CD4-positive, alpha-beta T cell treated with Interleukin-12 subunit alpha and Interleukin-12 subunit beta, for 1 hour (primary cell): ENCODE measurements around the gene ST3GAL5.
"Not testable (repeated sequence)": the region's sequence is repeated elsewhere in the genome, so short reads cannot be mapped to it uniquely, and the experiment has no call there.

ENCODE experiments used
- DNase-seq: peaks from one replicate; pipeline ENCODE4 v3.0.0-alpha.2; 2020

Gene ST3GAL5

DNA sequence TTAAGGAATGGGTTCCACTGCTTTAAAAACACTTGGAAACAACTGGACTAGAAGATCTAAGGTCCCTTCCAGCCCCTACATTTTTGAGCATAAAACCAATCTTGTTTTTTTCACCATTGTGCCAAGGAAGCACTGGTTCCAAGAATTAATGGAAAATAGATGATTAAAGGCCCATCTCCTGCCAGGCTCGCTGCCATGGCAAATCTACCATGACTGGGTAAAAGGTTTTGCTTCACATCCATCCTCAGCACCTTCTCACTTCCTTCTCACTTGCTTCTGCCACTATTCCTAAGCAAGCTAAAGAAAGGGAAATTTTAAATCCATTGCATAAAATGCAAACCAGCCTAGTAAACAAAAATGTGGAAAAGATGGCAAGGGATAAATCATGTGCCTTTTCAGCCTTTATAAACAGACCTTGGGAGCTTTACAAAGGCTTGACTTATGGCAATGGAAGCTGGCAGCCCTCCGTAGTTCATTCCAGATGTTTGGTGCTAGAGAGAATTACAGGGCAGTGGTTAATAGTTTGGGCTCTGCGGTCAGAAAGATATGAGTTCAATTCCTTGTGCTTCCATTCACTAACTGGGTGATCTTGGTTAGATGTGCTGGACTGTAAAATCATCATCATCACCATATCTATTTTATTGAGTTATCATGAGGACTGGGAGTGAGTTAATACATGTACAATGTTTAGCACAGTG, 27.0 kb upstream of the ST3GAL5 start:
- DNase-seq, result no peak

DNA sequence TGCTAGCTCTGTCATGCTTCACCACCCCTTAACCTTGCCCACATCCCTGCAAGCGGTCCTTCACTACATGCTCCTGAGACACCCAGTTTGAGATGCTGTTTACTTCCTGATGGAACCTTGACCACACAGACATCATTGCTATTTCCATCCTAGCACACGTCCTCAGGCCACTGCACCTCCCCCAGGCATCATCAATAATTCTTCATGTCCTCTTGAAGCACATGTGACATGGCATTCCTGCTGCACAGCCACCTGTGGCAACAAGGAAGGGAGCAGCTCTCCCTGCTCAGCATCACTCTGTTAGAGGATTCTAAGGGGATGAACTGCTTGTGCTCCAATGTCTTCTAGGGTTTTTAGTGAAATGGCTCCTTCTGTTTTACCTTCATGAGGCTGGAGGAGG, 26.1 kb upstream of the ST3GAL5 start:
- no peak for DNase-seq

DNA sequence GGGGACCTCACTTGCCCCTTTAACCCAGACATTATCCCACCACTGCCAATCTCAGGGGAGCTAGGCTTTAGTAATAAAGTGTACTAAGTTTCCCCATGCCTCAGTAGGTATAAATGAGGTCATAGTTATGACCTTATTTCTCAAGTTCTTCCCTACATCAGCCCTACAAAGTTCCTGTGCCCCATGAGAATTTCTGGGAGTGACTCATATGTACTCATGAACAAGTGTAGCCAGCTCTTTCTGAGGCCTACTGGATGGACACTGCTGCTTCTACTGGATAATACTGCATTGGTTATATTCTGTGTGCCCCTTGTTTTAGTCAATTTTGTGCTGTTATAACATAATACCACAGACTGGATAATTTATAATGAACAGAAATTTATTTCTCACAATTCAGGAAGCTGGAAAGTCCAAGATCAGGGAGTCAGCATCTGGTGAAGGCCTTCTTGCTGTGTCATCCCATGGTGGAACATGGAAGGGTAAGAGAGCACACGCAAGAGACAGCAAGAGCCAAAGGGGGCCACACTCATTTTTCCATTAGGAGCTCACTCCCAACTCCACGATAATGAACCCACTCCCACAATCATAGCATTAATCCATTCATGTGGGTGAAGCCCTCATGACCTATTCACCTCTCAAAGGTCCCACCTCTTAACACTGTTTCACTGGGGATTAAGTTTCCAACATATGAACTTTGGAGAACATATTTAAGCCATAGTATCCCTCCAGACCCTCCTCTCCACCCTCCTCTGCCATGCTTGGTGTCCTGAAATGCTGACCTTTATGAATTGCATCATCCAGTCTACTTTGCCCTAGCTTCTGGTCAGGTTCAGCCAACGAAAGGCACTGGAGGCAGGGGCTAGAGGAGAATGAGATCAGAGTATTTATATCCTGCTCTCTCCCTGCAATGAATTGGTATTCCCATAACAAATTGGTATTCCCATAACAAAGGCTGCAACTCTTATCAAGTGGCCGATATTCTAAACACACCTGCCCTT, 25.4 kb upstream of the ST3GAL5 start:
- no peak for DNase-seq

DNA sequence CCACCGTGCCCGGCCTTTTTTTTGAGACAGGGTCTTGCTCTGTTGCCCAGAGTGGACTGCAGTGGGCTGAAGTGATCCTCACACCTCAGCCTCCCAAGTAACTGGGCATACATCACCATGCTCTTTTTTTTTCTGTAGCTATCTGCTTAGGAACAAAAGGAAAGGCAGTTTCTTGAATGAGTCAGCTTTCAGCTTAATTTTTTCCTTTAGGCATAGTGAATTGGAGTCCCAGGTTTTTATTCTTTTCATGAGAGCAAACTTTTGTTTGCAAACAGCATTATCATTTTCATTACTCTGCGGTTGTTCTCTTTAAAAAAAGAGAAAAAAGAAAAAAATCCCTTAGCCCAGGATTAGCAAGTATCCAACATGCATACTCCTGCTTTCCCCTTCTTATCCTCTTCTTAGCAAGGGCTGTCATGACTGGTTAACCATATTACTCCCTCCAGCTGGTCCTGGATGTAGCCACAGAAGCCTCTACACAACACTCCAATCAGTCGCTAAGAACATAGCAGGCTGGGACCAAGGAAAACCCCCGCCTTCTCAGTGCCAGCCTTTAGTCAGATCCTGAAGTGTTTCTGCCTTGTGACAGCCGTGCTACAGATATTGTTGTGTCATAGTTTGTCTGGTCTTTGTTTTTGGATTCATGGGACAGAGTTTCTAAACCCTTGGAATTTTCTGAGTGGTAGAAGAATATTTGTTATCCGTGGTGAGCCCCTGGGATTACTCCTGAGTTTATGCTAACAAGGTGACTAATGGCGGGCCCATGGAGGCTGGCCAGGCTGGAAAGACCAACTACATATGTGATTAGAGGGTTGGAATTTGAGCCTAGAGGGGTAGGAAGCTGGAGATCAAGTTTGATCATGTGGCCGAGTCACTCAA, 23.3 kb upstream of the ST3GAL5 start:
- DNase-seq, result no peak

DNA sequence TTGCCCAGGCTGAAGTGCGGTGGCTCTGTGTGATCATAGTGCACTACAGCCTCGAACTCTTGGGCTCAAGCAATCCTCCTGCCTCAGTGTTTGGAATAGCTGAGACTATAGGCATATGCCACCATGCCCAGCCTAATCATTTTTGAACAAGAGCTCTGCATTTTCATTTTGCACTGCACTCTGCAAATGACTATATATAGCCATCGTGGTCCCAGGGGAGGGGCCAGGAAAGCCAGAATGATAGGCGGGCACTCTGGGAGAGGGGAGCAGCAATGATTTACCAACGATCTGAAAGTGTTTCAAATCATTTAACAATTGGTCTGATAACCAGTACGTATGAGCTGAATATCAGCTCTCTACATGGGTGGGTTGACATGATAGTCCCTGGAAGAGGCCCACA, 22.3 kb upstream of the ST3GAL5 start:
- no peak for DNase-seq

DNA sequence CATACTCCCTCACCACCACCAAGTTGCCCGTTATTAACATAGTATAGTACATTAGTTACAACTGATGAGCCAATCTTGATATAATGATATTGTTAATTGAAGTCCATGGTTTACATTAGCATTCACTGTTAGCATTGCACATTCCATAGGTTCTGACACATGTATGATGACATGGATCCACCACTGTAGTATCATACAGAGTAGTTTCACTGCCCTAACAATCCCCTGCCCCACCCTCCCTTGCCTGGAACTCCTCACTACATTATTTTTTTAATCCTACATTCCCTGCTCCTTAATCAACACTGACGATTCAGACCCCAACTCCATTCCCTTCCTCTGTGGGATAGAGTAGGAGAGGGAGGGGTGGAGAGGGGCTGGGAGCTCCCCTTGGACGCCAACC, 20.2 kb upstream of the ST3GAL5 start:
- DNase-seq, result no peak

DNA sequence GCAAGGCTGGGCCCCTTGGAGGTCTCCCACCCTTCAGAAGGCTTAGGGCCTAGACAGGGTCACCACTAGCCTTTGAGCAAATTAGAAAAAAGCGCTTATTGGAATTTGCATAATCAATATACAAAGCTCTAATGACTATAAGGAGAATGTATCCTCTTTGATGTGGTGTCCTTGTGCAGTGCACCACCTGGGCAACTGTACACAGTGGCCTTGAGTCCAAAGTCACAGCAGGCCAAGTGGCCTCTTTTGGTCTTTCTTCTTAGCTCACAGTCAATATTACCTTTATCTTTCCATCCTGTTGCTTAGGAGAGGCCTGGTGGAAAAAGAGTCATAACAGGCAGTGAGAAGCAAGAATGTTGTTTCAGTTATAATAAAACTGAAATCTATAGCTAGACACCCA, 19.7 kb upstream of the ST3GAL5 start:
- DNase-seq, result no peak

DNA sequence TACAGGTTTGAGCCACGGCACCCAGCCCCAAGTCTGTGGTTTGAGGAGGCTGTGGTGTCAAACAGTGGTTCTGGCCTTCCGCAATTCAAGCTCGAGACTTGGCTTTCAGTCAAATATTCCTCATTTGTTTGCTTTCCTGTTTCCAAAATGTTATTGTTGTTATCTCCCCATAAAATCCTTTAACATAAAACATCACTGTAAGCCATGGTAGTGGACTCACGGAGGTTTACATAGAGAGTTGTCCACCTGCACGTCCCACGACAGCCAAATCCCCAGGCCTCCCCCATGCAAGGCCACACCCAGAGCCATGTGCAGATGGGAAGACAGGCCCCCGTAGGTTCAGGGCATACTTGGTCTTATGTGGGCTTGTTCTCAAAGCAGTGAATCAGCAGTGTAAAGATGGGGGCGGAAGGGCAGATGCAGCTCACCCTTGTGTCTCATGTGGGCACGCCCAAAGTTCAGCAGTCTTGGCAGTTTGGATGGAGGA, 18.9 kb upstream of the ST3GAL5 start:
- DNase-seq, result no peak

DNA sequence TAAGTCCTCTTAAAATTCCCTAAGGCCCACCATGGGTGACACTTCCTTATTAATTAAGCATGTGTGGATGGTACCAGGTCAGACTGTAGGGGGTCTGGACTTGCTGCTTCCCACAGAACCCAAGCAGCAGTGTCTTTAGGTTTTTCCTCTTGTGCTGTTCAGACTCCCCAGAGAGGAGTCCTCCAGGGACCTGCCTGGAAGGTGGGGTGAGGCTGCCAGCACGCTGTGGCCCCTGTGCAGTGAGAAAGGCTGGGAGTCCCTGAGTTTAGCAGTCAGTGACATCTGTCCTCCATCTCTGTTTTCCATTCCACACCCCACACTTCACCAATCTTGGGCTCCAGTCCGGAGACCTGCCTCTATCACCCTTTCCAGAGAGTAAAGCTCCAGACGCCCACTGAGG, 18.0 kb upstream of the ST3GAL5 start:
- DNase-seq, result no peak

DNA sequence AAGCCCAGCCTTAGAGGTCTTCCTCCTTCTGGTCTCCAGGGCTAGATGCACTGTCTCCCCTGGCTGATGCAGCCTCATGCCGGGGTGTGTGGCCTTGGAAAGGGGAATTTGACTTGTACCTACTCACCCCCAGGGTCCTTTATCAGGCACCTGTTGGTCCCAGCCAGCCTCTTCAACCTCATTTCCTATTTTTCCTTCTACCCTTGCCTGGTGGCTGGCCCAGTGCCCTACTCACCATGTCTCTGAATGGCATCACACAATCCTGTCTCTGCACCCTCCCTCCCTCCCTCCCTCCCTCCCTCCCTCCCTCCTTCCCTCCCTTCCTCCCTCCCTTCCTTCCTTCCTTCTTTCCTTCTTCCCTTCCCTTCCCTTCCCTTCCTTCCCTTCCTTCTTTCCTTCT, 17.1 kb upstream of the ST3GAL5 start:
- DNase-seq, result no peak

DNA sequence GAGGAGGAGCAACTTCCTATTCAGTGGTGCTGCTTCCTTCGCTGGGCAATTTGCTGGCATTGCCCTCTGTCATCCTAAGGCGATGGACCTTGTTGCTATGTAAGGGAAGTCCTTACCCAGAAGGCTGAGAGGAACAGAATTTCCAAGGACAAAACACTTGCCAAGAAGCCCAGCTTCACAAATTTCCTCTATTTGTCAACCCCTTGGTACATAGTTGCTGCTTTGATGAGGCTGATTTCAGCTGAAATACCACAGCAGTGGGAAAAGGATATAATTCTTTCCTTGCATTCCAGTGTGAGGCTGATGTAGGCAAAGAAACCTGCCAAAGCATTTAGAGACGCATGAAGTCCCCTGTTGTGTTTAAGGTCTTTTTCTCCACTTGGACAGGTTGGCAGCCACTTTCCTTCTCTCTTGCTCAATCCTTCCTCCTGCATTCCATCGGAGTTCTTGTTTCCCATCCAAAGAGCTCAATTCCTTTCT, 16.4 kb upstream of the ST3GAL5 start:
- no peak for DNase-seq

DNA sequence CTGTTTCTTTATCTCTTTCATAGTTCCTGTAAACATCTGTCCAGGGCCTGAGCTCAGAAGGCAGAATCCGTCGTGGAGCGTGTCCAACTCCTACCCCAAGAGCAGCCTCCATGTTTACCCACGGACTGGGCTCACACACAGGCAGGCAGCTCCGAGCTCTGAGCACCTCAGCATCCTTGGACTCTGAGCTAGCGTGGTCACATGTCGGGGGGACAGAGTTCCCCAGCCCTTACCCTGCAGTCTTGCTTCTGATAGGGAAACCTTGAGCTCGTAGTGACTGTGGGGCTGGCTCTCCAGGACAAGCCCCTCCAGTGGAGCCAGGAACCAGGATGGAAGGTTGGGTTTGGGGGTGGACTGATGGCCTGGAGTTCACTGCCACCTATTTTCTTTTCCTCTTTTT, 15.1 kb upstream of the ST3GAL5 start:
- no peak for DNase-seq

DNA sequence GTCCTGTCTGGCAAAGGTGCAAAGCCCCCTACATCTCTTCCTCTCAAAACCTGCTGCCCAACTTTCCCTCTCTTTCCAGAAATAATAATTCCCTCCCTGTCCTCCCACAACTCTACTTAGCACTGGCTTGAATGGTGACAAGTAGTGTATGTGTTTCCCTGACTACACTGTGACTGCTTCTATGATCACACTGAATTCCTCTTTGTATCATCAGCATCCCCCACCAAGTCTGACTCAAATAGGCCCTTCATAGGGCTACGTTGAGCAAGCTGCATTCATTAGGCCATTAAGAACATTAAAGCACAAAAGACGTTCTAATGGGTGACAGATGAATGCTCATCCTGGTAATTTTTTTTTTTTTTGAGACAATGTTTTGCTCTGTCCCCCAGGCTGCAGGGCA, 13.7 kb upstream of the ST3GAL5 start:
- no peak for DNase-seq

DNA sequence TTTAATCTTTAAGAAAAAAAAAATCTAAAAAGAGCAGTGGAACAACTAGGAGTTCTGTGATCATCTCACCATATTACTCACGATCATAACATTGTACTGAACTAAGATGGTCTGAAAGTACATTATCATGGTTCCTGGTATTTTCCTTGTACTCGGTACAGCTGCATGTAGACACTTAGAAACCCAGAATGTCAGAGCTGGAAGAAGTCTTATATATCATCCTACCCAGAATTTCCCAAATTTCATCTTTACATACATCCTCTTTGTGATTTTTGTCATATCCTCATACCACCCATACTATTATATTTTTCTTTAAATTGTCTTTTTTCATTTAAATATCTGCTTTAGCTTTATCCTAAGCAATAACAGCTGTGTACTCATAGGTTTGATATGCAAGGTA, 12.4 kb upstream of the ST3GAL5 start:
- no peak for DNase-seq

DNA sequence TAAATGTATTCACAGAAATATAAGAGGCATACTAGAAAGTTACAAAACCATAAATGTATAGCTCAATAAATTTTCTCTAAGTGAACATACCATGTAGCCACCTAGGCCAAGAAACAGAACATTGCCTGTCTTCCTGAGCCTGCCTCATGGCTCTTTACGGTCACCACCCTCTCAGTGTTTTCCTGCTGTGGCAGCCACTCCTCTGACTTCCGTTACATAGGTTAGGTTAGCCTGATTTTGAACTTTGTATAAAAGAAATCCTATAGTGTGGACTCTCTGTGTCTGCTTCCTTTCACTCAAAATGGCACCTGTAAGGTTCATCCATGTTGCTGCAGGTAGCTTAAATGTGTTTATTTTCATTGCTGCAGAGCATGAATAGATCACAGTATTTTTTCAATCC, 11.6 kb upstream of the ST3GAL5 start:
- no peak for DNase-seq

DNA sequence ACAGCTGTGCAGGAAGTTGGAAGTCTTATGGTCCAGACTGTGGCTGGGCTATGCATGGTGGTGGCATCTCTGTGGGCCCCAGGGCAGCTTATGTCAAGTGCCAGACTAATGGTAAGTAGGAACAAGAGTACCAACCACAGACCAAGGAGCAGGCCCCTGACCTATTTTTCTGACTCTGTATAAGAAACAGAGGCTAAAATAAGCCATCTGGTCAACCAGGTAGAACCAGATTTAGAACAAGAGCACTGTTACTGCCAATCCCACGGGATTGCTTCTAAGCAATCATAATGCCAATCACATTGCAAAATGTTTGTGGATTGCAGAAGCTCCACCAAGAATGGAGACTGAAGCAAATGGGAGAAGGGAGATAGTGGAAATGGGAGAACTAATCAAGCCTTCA, 11.1 kb upstream of the ST3GAL5 start:
- DNase-seq, result no peak

DNA sequence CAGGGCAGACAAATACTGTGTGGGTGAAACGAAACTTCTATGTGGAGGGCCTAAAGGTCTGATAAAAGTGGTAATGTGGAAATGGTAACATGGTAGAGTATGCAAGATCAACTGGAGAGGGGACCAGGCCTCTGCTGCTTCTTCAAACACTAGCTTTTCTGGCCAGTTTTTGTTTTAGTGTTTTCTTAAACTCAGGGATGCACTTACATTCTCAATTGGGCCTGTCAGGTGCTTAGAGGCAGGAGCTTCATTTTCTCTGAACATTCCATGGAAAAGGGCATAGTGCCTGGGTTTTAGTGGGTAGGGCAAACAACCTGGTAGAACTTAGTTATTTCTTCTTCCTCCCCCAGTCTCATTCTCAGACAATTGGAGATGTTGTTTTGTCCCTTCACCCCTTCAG, 10.5 kb upstream of the ST3GAL5 start:
- DNase-seq, result no peak

DNA sequence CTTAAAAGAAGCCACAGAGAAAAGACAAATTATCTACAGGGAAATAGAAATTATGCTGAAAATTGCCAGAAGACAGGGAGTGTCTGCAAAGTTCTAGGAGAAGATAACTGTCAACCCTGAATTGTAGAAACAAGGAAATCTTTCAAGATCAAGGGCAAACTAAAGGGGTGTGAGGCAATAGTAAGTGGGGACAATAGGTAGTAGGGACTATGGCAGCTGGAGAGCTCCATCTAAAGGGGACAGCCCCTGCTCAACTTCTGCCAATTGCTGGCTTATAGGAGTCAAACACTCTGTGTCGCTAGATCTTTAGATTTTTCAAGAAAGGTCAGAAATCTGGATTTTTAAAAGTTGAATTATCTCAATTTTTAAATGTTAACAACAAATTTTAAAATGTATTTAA, 10.1 kb upstream of the ST3GAL5 start:
- no peak for DNase-seq

DNA sequence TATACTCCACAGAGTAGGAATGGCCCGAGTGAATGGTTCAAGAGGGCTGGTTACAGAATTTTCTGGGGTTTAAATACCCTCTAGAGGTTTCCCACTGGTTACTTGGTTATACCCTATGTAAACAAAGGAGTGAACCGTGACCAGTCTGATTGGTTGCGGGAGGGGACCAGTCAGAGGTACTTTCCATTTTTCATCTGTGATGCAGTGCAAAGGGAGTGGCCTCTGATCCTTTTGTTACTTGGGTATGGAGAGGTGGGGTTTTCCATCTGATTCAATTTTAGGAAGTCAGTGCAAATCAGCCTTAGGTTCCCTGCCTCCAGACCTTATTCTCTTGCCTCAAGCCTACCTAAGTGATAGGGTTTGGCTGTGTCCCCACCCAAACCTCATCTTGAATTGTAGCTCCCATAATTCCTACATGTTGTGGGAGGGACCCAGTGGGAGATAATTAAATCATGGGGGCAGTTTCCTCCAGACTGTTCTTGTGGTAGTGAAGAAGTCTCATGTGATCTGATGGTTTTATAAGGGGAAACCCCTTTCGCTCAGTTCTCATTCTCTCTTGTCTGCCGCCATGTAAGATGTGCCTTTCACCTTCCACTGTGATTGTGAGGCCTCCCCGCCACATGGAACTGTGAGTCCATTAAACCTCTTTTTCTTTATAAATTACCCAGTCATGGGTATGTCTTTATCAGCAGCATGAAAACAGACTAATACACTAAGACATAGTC, 5.9 kb upstream of the ST3GAL5 start:
- not testable (repeated sequence) for DNase-seq

DNA sequence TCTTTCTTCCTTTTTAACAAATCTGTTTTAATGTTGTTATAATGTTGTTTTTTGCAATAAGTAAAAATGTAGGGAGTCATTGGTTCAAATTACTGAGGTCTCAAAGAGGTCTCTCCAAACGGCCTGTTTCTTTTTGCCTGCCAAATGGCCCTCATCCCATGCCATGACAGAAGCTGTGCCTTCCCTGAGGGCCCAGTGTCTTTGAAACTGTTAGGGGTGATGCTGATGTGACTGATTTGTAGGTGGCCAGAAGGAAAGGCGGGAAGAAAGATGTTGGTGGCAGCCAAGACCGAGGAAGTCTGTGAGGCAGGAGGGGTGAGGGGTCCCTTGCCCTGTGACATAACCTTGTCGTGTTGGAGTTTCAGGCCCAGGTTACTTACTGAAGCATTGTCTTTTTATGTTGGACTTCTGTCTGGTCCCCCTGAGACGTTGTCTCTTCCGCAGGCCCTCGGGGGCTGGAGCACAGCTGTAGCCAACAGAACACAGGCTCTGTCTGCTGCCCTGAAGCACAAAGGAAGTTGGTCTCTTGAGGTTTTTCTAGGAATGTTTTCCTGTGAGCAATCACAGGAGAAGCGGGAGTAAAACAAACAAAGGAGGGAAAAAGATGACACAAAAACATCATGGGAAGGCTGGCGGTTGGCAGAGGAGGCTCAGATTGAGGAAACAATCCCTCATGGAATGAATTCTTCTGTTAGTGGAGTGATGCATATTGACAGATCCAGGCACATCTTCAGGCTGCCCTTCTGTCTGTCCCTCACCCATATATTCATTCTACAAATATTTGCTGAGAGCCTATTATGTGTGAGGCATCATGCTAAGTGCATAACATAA, 4.9 kb upstream of the ST3GAL5 start:
- no peak for DNase-seq

DNA sequence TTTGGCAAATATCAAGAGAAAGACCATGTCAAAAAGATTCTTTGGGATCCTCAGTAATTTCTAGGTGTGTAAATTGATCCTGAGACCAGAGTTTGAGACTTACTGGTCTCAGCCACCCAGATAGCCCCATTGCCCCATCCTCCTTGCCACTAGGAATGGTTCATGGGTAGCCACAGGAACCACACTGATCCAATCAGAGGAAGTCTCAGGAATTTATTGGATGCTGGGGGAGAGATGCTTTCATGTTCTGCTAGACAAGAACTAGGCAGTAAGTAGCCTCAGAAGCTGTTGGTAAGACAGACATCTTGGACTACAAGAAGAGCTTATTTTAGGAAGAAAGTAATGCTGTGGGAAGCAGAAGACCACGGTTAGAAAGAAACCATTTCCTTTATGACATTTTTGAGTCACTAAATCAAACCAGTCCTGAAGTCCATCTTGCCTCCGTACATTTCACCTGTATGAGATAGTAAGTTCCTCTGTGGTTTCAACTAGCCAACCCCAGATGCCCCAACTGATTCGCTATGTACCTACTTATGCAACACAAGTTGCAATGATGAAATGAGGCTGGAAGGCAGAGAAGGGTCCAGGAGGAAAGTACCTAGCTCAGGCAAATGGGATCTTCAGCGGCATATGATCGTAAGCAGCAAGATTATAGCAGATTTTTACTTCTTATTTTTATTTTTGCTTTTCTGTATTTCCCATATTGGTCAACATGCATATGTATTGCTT, 3.6 kb upstream of the ST3GAL5 start:
- no peak for DNase-seq
